Kidney (tissue), 14 donors: ENCODE results near the gene AVPR2. TPM values are rescaled to one million over a fixed set of nuclear protein-coding genes. Genes with fewer than 3 reads are reported as not detected.

ENCODE experiments used
- DNase-seq, 5 donors: peaks; one replicate each; pipeline ENCODE4 v3.0.0-alpha.2; 2013 to 2020
- FAIRE-seq: peaks from 2 replicates; lab custom pipeline; 2012; peaks lifted over from hg19 to GRCh38; lab: Jason Lieb, UNC
- H3K27ac ChIP-seq, 2 donors: one replicate each; pipeline ENCODE4 v1.7.0; 2013; ENCODE audit warnings: low read depth in 2 of 2, low read length in 2 of 2, inconsistent platforms in 1 of 2
- H3K27me3 ChIP-seq: one replicate; pipeline ENCODE4 v1.7.1; 2013; ENCODE audit warnings: low read length, inconsistent platforms; ENCODE audit not compliant: control insufficient read depth, insufficient read depth
- H3K36me3 ChIP-seq, 3 donors: one replicate each; pipeline versions ENCODE4 v1.7.0 to v1.7.1; 2013; ENCODE audit warnings: low read length in 3 of 3, control low read depth in 1 of 3, inconsistent platforms in 1 of 3; ENCODE audit not compliant: insufficient read depth in 3 of 3, control insufficient read depth in 2 of 3
- H3K4me1 ChIP-seq, 3 donors: one replicate each; pipeline versions ENCODE4 v1.7.0 to v1.7.1; 2013; ENCODE audit warnings: low read length in 3 of 3, inconsistent platforms in 1 of 3, low read depth in 1 of 3; ENCODE audit not compliant: control insufficient read depth in 2 of 3, insufficient read depth in 2 of 3
- H3K4me3 ChIP-seq, 3 donors: one replicate each; pipeline versions ENCODE4 v1.7.0 to v1.8.1; 2013; ENCODE audit warnings: low read length in 3 of 3, control low read depth in 1 of 3, inconsistent platforms in 1 of 3
- H3K9ac ChIP-seq, 3 donors: one replicate each; pipeline versions ENCODE4 v1.7.0 to v1.7.1; 2013; ENCODE audit warnings: low read length in 3 of 3, control low read depth in 1 of 3, inconsistent platforms in 1 of 3
- H3K9me3 ChIP-seq, 3 donors: one replicate each; pipeline versions ENCODE4 v1.7.0 to v1.7.1; 2013; ENCODE audit warnings: low read length in 3 of 3, control low read depth in 1 of 3, inconsistent platforms in 1 of 3; ENCODE audit not compliant: control insufficient read depth in 2 of 3, insufficient read depth in 1 of 3
- intact Hi-C: fragments of 100-400 bp; cut with DNase I; formaldehyde crosslinking; loops from one replicate; pipeline ENCODE4 v1.11.1; 2022
- polyA plus RNA-seq: library from polyadenylated mRNA; stranded (reverse); fragments of 350-450 nt; fragmentation: Illumina TruSeq; extraction: RNeasy Lipid Tissue Mini Kit (QIAGEN cat#74804); gene quantifications from one replicate; pipeline ENCODE4 v1.2.3, GENCODE V29; 2014; ENCODE audit warnings: low read depth, low replicate concordance; ENCODE audit not compliant: insufficient read depth
- total RNA-seq: library from RNA; stranded (reverse); fragmentation: NEBNext Ultra II Directional; extraction: Animal tissue kit (Norgen Biotek cat#: 25700); gene quantifications from one replicate; pipeline ENCODE4 v1.2.1, GENCODE V29; 2021
- TF ChIP-seq, protein P1 (sequence below): IDR thresholded peaks from 3 replicates; pipeline ENCODE4 v1.5.1; 2012; ENCODE audit warnings: mild to moderate bottlenecking, moderate library complexity, borderline replicate concordance; ENCODE audit not compliant: insufficient read depth; ENCODE audit errors: extremely low read depth
- donor health status: control.
- donor health status: control.
- donor health status: control.
- donor health status: control.
- donor health status: control.
- donor health status: DM: yes; HTN: yes; CAD: no.
- donor health status: Normal renal cell carcinoma (clear cell type).

The AVPR2 gene
- total and polyA plus RNA-seq, 2 donors from 2014 or later, result 2.3 to 22.1 TPM

- intact Hi-C loops, result no loop called here
- H3K4me3 ChIP-seq, result no peak overlapping the region
- FAIRE-seq (no peak), DNase-seq (peak in 1 of 5 donors; percentile 61)
- H3K9me3 ChIP-seq, result no peaks in the 10 kb centered on the region
- no peak overlapping the region for H3K9ac ChIP-seq
- no peak overlapping the region for H3K27ac ChIP-seq
- H3K27me3 ChIP-seq, result peaks cover 7% of the 10 kb centered on the region
- TF ChIP-seq, protein P1, sequence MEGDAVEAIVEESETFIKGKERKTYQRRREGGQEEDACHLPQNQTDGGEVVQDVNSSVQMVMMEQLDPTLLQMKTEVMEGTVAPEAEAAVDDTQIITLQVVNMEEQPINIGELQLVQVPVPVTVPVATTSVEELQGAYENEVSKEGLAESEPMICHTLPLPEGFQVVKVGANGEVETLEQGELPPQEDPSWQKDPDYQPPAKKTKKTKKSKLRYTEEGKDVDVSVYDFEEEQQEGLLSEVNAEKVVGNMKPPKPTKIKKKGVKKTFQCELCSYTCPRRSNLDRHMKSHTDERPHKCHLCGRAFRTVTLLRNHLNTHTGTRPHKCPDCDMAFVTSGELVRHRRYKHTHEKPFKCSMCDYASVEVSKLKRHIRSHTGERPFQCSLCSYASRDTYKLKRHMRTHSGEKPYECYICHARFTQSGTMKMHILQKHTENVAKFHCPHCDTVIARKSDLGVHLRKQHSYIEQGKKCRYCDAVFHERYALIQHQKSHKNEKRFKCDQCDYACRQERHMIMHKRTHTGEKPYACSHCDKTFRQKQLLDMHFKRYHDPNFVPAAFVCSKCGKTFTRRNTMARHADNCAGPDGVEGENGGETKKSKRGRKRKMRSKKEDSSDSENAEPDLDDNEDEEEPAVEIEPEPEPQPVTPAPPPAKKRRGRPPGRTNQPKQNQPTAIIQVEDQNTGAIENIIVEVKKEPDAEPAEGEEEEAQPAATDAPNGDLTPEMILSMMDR, result no peak
- no peaks in the 10 kb centered on the region for H3K36me3 ChIP-seq
- peaks cover 0 to under 1% (median 0%) of the 10 kb centered on the region in 3 donors for H3K4me1 ChIP-seq
These were observed 22.4 kb upstream of the AVPR2 start for GRCh38 chrX:153882086-153882498.

- H3K4me3 ChIP-seq, result no peak overlapping the region
- FAIRE-seq (no peak), DNase-seq (peak in 1 of 5 donors; percentile 54)
- TF ChIP-seq, protein P1, result no peak
- no peaks in the 10 kb centered on the region for H3K36me3 ChIP-seq
- H3K27ac ChIP-seq, result no peak overlapping the region
- peaks cover 0 to 2% (median 0%) of the 10 kb centered on the region in 3 donors for H3K4me1 ChIP-seq
- peaks cover 7% of the 10 kb centered on the region for H3K27me3 ChIP-seq
- H3K9me3 ChIP-seq, result no peaks in the 10 kb centered on the region
- intact Hi-C loops, result no loop called here
- no peak overlapping the region for H3K9ac ChIP-seq
These were observed 21.9 kb upstream of the AVPR2 start for GRCh38 chrX:153882557-153882956.

DNA sequence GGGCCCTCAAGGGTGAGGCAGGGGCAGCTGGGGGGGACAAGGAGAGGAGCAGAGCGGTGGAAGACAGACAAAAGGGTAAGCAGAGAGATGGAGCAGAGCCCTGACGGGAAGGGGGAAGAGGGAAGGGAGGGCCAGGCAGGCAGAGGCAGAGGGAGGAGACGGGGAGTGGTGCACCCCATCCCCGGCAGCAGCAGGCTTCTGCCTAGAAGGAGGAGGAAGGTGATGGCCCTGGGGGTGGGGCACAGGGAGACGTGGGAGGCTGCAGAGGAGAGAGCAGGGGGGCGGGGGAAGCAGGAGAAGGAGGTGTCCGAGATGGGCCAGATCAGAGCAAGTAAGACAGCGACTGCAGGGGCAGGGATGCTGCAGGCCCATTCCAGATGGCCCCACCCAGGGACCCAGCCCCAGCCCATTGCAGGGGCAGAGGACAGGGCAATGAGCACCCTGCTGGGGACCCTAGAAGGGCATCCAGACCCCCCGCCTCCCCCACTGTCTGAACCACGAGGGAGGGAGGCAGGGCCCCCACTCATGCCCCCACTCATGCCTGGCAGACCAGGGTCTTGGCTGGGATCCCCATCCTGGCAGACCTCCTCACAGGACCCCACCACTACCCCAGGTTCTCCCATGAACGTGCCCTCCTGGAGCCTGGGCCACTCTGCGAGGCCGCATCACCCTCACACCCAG is 21.2 kb upstream of the AVPR2 start:
- intact Hi-C loops, result no loop called here

More for the DNA sequence above, 21.2 kb upstream of the AVPR2 start:
- Histone ChIP-seq H3K36me3 (no peaks in the 10 kb centered on the region), H3K9me3 (no peaks in the 10 kb centered on the region), H3K9ac (no peak overlapping the region), H3K4me1 (peaks cover 0 to 2% (median 0%) of the 10 kb centered on the region in 3 donors), H3K27ac (no peak overlapping the region), H3K4me3 (no peak overlapping the region), H3K27me3 (peaks cover 9% of the 10 kb centered on the region)
- TF ChIP-seq, protein P1, result no peak
- peak in 1 of 5 donors; percentile 55 for DNase-seq
- FAIRE-seq, result no peak
